Mammary epithelial cell (primary cell): Measurements from ENCODE around the gene SSRP1.

Source experiments
- EZH2 ChIP-seq: IDR thresholded peaks from 2 replicates; pipeline ENCODE4 v1.6.1; 2012; ENCODE audit warnings: low read length, inconsistent platforms, borderline replicate concordance
- TF ChIP-seq, protein P1 (sequence below), 2 donors: IDR thresholded peaks in 1 of 2; conservative IDR thresholded peaks in 1 of 2; 2 replicates each; pipeline ENCODE4 v1.5.1; 2011 to 2012; ENCODE audit warnings: inconsistent platforms in 2 of 2, low read length in 2 of 2, mild to moderate bottlenecking in 2 of 2, control low read depth in 1 of 2, low read depth in 1 of 2; ENCODE audit not compliant: insufficient read depth in 1 of 2; ENCODE audit errors: extremely low read depth in 1 of 2

DNA sequence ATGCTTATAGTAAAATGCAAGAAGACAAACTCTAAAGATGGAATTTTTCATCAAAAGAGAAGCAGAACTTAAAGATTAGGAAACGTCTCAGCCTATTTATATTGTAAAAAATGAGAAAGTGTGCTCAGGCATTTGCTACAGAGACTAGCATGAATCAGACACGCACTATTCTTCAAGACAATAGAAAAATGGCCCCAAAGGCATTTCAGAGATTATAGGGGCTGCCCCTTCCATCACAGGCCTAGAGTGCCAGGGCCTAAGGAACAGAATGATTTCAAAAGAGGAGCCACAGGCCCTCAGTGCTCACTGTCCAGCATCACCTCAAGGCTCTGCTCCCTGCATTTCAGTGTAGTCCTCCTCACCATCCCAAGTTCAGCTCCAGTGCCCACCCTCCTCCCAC lies 38.5 kb downstream of the SSRP1 start:
- no peak for TF ChIP-seq EZH2
- TF ChIP-seq, protein P1, sequence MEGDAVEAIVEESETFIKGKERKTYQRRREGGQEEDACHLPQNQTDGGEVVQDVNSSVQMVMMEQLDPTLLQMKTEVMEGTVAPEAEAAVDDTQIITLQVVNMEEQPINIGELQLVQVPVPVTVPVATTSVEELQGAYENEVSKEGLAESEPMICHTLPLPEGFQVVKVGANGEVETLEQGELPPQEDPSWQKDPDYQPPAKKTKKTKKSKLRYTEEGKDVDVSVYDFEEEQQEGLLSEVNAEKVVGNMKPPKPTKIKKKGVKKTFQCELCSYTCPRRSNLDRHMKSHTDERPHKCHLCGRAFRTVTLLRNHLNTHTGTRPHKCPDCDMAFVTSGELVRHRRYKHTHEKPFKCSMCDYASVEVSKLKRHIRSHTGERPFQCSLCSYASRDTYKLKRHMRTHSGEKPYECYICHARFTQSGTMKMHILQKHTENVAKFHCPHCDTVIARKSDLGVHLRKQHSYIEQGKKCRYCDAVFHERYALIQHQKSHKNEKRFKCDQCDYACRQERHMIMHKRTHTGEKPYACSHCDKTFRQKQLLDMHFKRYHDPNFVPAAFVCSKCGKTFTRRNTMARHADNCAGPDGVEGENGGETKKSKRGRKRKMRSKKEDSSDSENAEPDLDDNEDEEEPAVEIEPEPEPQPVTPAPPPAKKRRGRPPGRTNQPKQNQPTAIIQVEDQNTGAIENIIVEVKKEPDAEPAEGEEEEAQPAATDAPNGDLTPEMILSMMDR (conservative IDR thresholded peaks at IDR 0.05 in 1 of 2, IDR thresholded peaks at IDR 0.05 in 1 of 2; ENCODE audit: extremely low read depth in 1 of 2, insufficient read depth in 1 of 2, low read depth in 1 of 2, low read length in 2 of 2), result no peak
